ENCODE results near the gene RPUSD1. TPM values are rescaled to one million over a fixed set of nuclear protein-coding genes. Genes with fewer than 3 reads are reported as not detected.
"Not testable (repeated sequence)": the region's sequence is repeated elsewhere in the genome, so short reads cannot be mapped to it uniquely, and the experiment has no call there.

The RPUSD1 gene
- total RNA-seq, 1 donor from 2014 or later = 31.0 TPM

- no peak overlapping the region for H3K4me3 ChIP-seq (ENCODE audit: low read depth, low read length)
- no peak for DNase-seq (ENCODE audit: low read depth)
- TF ChIP-seq CTCF (conservative IDR thresholded peaks at IDR 0.05; ENCODE audit: low read depth, low read length) = no peak
Observed at GRCh38 chr16:754656-755055, 33.5 kb downstream of the RPUSD1 start.

DNA sequence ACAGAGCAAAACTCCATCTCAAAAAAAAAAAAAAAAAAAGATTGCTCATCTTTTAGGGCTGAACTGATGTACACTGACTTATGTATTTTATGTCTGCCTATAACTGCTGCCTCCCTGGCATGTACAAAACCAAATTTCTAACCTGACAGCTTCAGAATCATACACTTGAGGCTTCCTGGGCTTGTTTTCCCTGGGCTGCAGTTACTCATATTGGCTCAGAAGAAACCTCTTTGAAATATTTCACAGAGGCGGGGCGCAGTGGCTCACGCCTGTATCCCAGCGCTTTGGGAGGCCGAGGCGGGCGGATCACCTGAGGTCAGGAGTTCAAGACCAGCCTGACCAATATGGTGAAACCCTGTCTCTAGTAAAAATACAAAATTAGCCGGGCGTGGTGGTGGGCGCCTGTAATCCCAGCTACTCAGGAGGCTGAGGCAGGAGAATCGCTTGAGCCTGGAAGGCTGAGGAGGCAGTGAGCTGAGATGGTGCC lies 34.0 kb downstream of the RPUSD1 start:
- DNase-seq (ENCODE audit: low read depth); H3K4me3 ChIP-seq (ENCODE audit: low read depth, low read length): not testable (repeated sequence)

- TF ChIP-seq CTCF (conservative IDR thresholded peaks at IDR 0.05; ENCODE audit: low read depth, low read length) = no peak
- no peak for DNase-seq (ENCODE audit: low read depth)
- no peak overlapping the region for H3K4me3 ChIP-seq (ENCODE audit: low read depth, low read length)
Observed at GRCh38 chr16:752007-752312, 36.2 kb downstream of the RPUSD1 start.

- no peak overlapping the region for H3K4me3 ChIP-seq (ENCODE audit: low read depth, low read length)
- no peak for DNase-seq (ENCODE audit: low read depth)
- no peak for TF ChIP-seq CTCF (conservative IDR thresholded peaks at IDR 0.05; ENCODE audit: low read depth, low read length)
Observed at GRCh38 chr16:751152-752006, 36.8 kb downstream of the RPUSD1 start.

DNA sequence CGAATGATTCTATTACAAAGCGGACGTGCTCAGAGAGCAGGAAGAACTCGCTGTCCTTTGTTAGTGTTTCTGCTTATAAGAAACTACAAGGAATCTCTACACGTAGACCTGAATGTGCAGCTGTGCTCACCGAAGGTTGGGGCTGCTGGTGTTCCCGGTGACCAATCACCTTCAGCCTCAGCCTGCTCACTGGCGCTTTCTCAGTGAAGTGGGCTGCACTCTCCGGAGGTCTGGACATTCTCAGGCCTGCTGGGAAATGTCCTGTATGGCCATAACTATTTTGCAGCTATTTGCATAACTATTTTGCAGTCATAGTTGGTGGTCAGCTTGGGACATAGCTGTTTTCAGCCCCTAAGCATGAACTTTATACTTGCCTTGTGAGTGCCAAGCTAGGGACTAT lies 37.7 kb downstream of the RPUSD1 start:
- no peak for TF ChIP-seq CTCF (conservative IDR thresholded peaks at IDR 0.05; ENCODE audit: low read depth, low read length)
- H3K4me3 ChIP-seq (ENCODE audit: low read depth, low read length) = no peak overlapping the region
- no peak for DNase-seq (ENCODE audit: low read depth)

GRCh38 chr16:749010-749409 lies 39.2 kb downstream of the RPUSD1 start:
- no peak overlapping the region for H3K4me3 ChIP-seq (ENCODE audit: low read depth, low read length)
- DNase-seq (ENCODE audit: low read depth) = no peak
- no peak for TF ChIP-seq CTCF (conservative IDR thresholded peaks at IDR 0.05; ENCODE audit: low read depth, low read length)

DNA sequence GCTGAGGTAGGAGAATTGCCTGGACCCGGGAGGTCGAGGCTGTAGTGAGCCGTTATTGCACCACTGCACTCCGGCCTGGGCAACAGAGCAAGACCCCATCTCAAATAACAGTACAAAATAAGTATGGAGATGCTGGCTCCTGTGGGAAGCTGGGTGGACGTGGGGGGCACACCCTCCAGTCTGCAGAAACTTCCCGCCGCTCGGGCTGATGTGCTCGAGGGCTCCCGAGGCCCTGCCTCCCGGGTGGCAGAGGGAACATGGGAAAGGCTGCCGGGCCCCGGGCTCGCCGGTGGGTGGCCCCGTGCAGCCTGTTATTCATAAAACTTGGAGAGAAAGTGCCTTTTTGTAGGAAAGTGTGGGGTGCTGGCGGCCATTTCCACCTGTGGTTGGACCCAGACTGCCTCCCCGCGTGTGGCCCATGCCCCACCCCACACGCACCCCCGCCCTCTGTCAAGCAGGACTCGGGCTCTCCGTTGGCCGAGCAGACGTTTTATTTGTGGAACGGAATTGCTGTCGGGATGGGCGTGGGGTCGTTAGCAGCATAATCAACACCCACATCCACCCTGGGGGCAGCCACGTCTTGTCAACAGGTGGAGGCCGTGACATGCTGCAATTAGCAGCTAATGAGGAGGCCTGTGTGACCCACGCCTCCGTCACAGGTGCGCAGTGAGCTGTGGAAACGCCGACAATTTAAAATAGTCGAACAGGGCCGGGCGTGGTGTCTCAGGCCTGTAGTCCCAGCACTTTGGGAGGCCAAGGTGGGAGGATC lies 40.0 kb downstream of the RPUSD1 start:
- no peak for DNase-seq (ENCODE audit: low read depth)
- TF ChIP-seq CTCF (conservative IDR thresholded peaks at IDR 0.05; ENCODE audit: low read depth, low read length) = no peak

More for the DNA sequence above, 40.0 kb downstream of the RPUSD1 start:
- H3K4me3 ChIP-seq (ENCODE audit: low read depth, low read length) = no peak overlapping the region
